DMS53 (cell line): ENCODE measurements around the gene SLC19A3.
"Not testable (repeated sequence)": the region's sequence is repeated elsewhere in the genome, so short reads cannot be mapped to it uniquely, and the experiment has no call there.

Experiments used
- DNase-seq: peaks from one replicate; lab custom pipeline; 2025; lab: John Stamatoyannopoulos, UW

Gene SLC19A3

DNA sequence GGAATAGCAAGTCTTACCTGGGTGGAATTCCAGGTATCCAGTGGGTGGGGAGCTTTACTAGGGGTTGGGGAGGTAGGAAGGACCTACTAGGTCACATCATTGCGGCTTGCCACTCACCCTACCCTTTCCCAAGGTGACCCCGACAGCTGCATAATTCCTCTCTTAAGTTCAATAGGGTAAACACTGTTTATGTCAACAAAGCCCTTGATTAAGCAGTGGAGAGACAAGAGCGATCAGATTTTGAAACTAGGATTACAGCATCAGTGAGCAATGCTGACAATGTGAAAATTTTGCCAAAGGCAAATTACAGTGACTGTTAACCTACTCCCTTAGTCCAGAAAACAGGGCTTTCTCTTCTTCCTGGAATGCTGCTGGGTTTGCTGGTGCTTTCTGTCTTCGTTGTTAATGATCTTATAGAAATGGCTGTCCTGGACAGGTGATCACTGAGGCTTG lies 14.5 kb downstream of the SLC19A3 start:
- DNase-seq, result peak; percentile 68

DNA sequence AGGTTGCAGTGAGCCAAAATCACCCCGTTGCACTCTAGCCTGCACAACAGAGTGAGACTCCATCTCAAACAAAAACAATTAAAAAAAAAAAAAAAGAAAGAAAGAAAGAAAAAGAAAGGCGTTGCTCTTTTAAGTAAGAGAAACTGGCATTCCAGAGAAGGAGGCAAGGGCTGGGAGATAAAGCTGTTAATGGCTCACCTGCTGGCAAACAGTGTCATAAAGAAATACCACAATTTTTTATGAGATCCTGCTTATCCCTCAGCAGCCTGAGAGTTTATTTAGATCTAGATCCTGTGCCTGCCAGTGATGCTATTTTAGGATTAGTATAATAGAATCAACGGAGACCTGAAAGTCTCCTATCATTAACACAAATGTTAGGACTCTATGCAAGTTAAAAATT lies 16.3 kb downstream of the SLC19A3 start:
- DNase-seq, result no peak

DNA sequence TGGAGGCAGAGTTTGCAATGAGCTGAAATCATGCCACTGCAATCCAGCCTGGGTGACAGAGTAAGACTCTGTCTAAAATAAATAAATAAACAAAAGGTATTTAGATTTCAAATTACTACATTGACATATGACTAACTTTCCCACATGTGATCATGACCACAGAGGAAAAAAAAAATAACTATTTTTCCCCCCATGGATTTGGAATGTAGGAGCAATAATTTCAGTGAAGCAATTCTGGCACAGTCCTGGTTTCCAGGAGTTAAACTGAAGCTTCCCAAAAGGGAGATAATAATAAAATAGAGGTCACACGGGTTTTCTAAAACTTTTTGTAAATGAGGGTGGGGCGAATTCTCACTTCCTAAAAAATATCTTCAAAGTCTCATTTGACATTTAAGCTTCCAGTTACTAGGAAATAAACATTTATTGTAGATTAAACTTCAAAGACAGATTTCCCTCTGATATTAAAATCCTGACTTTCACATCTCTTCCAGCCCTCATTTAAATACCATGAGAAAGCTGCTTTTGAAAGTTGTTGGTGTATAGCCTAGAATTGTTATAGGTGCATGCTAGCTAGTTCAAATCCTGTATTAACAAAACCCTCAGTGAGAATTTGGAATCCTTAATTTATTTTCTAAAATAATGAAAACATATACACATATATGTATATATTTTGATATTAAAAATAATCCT lies 20.7 kb downstream of the SLC19A3 start:
- no peak for DNase-seq

DNA sequence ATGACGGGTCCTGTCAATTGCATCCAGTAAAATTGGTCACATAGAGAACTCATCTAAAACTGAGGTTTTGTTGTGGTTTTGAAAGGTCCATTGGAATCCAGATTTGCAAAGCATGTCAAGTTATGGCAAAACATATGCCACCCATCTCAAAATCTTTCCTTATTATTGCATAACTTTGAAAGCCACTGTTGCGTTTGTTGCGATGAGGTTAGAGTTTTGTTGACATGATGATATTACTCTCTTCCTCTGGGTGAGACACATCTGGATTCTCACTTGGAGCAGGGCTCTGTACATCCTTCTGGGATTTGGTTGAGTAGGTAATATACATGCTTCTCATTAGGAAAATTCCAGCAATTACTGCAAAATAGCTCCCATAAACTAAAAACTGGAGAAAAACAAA lies 30.6 kb downstream of the SLC19A3 start:
- DNase-seq, result no peak

DNA sequence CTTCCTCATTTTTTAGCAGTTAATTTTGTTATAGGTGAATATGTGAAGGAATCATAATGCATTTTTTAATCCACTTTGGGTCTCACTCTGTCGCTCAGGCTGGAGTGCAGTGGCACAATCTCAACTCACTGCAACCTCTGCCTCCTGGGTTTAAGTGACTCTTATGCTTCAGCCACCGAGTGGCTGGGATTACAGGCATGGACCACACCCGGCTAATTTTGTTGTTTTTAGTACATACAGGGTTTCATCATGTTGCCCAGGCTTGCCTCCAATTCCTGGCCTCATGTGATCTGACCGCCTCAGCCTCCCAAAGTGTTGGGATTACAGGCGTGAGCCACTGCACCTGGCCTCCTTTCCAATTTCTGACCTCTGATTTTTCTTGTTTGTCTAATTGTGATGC lies 33.6 kb downstream of the SLC19A3 start:
- DNase-seq, result no peak

DNA sequence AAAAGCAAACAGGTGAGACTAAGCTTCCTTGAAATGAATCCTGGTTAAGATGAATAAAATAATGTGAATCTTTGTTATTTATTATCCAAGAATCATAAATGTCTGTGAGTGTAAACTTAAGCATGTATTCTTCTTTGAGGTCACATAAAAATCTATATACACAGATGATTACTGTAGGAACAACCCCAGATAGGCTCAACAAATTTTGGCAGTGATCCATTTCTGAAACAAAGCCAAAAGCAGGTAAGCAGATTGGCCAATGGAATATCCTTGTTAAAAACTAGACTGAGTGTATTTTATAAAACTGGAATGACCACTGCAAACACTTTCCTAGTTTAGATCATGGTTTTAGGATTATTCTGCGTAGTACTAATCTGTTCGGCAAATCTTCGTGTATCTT lies 39.9 kb downstream of the SLC19A3 start:
- DNase-seq, result no peak

DNA sequence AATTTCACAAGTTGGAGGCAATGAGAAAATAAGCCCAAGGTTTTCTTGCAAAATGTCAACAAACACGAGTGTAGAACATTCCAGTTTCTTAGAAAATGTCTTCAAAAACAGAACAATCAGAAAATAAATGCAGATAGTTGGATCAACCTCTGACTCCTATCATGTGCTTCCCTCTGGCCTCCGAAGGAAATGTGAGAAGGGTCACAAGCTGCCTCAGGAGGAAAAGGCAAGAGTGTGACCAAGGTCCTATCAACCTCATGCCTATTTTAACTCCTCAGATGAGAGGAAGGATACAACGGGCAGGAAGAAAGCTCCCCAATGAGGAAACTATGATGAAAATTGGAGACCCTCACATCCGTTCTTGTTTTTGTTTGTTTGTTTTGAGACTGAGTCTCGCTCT lies 43.3 kb downstream of the SLC19A3 start:
- DNase-seq, result no peak

DNA sequence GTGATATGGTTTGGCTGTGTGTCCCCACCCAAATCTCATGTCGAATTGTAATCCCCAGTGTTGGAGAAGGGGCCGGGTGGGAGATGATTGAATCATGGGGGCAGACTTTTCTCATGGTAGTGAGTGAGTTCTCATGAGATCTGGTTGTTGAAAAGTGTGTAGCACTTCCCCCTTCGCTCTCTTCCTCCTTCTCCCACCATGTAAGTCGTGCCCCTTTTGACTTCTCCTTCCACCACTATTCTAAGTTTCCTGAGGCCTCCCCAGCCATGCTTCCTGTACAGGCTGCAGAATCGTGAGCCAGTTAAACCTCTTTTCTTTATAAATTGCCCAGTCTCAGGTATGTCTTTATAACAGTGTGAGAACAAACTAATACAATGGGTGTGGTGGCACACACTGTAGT lies 44.2 kb downstream of the SLC19A3 start:
- not testable (repeated sequence) for DNase-seq

DNA sequence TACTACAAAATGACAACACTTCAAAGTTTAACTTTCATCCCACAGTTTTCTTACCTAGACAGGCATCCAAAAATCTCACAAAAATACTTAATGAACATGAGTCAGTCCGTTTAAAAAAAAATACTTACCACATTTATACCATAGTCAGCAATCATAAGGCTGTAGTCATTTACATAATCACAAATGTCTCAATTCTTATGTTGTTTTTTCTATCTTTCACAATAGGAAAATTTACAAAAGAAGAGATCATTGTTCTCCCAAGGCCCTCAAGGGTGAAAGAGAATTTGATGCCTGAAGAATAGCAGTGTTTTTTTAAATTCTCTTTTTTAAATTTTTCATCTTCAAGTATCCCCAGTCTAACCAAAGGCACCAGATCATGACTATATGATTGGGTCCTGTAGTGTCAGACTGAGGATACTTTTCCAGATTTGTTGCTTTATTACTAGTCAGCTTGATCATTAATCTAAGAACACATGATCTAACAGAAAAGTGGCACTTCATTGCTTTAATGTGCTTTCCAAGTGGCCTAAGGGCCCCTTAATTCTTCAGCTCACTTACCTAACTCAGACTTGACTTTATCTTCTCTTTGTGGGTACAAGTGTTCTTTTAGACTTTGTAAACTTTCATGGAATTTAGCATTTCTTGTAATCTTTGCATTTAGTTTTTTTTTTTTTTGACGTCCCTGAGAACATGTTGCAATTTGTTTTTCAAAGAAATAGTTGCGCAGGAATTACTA lies 46.5 kb downstream of the SLC19A3 start:
- DNase-seq, result no peak

DNA sequence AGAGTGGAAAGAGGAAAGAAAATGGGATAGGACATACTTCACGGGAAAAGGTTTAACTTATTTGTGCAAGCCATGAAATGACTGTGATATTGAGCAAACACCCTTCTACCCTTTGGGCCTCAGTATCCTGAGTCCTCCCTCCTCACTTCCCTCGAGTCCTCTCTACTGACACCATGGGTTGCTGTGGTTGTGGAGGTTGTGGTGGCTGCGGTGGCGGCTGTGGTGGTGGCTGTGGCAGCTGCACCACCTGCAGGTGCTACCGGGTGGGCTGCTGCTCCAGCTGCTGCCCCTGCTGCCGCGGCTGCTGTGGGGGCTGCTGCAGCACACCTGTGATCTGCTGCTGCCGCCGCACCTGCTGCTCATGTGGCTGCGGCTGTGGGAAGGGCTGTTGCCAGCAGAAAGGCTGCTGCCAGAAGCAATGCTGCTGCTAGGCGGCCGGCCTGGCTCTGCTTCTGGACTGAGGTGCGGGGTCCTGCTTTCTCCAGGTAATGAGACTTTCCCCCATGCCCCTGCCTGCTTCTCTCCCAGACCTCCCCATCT lies 51.1 kb downstream of the SLC19A3 start, which contains the start of gene SCYGR5:
TSS of gene SCYGR5 (plus strand) at position 174 of the 540 bp plus-strand sequence. CDS start at position 174, 0 bp downstream.
- DNase-seq, result peak; percentile 78

DNA sequence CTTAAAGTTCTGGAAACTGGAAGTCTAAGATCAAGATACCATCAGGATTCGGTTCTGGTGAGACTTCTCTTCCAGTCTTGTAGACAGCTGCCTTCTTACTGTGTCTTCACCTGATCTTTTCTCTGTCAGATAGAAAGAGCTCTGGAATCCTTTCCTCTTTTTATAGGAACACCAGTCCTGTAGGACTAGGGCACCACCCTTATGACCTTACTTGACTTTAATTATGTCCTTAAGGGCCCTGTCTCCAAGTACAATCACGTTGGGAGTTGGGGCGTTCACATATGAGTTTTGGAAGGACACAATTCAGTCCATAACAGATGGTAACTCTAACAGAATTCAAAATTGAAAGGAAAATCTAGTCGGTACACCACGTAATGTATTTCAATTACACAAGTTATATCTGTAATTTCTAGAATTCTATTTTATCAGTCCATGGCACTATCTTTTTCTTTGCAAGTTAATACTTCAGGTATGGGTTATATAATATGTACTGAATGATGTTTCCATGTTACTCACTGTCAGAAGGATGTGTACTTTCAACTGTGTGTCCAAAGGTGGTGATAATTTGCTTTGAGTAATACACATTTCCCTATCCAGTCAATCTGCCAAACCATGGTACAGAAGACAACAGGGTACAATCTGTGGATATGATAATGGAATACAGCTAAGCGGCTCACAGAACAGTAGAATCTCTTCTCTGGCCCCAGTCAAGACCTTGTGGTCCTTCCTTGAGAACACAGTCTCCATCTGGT lies 52.5 kb downstream of the SLC19A3 start:
- peak; percentile 24 for DNase-seq

DNA sequence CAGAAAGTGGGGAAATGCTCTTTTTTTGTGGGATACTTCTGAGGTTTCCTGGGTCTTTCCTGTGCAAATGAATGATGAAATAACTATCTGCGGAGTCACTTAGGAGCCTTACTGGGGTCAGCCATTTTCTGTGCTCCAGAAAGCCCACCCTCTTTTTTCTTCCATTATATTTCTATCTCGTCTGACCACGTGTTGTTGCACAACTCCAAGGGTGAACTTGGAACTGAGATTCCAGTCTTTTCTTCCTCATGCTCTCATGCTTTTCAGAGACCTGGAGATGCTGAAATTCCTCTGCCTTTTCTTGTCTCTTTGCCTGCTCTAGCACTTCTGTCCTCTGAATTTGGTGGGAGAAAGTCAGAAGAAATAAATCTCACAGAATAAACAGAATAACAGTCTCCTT lies 56.0 kb downstream of the SLC19A3 start:
- DNase-seq, result no peak

DNA sequence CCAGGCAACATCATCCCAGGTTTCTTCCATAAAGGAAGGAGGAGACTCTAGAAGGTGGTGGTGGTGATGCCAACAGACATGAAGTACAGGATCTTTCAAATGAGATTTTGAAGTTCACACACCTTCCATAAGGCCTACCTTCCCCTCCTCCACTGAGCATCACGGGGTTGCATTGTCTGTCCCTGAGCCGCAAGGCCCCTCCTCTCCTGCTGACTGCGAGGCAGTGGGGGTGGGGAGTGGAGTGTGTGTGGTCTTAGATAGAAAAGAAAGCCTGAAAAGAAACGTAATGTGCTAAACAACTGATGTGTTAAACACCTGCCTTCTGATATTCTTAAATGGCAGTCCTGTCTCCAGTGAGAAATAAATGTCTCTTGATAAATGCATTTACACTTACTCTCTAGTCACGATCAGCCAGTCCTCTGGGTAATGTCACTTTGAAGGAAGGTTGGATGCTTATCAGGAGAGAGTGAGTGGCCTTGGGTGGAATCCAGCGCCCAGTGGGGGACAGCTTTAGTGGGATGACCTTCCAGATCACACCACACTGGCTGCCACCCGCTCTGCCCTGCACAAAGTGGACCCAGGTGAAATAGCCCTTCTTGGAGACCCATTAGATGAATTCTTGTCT lies 56.7 kb downstream of the SLC19A3 start:
- DNase-seq, result no peak

DNA sequence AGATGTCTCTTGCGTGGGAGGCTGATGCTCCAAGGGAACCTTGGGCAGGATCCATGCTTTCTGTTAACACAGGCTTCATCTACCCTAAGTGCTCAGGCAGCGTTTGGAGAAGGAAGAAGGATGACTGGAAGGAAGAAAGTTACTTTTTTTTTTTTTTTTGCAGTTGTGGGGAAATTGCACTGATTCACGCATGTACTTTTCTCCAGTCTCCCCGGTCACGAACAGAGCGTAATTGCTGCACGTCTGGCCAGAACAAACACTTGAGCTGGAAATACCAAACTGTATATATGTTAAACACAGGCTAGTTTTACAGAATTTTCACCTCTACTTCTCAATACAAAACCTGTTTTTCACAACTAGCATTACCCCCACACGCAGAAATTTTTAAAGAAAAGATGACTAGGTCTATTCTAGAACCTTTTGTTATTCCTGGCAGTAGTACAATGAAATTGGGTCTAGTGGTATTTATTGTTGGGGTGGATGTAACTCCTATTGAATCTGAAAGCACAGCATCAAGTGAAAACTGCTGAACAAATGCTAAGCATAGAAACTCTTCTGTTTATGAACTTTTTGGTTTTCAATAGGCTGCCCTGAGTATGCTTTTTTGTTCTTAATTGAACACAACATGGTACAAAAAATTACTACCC lies 60.5 kb downstream of the SLC19A3 start:
- peak; percentile 3 for DNase-seq

DNA sequence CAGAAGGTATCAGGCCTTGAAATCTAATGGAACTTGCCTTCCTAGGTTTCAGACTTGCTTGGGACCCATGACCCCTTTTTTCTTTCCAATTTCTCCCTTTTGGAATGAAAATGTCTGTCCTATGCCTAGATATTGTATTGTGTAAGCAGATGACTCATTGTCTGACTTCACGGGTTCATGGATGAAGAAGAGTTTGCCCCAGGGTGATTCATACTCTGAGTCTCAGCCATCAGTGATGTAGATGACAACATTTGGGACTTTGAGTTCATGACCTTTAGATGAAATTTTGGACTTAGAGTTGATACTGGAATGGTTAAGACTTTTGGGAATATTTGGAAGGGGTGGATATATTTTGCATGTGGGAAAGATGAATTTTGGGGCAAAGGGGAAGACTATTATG lies 62.4 kb downstream of the SLC19A3 start:
- peak; percentile 85 for DNase-seq

DNA sequence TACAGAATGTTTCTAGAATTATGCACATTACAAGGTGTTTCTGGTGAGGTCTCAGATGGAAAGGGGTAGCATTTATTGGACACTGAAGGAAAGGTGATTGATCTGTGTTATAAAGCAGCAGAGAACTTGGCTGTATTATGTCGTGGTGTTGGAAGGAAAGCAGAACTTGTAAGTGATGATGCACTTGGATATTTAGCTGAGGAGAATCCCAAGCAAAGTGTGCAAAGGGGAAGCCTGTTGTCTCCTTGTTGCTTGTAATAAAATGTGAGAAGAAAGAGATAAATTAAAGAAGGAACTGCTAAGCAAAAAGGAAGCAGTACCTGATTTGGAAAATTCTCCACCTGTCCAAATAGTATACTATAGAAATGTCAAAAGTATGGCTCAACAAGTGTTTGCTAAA lies 63.4 kb downstream of the SLC19A3 start:
- DNase-seq, result peak; percentile 8

DNA sequence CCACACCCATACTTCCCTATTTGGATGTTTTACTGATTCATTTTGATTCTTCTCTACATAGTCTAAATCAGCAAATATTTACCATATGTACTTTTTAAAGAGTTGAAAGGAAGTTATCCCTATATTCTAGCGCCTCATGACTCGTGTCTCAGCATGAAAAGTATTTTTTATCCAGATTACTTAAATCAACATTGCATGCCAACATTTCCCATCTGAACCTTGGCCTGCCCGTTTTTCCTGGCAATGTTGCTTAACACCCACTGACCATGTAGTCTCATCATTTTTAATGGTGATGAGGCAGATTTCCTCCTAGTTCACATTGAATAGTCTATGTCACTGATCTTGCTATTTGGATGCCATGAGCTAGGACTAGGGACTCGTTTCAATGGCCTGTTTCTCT lies 64.4 kb downstream of the SLC19A3 start:
- DNase-seq, result peak; percentile 31

DNA sequence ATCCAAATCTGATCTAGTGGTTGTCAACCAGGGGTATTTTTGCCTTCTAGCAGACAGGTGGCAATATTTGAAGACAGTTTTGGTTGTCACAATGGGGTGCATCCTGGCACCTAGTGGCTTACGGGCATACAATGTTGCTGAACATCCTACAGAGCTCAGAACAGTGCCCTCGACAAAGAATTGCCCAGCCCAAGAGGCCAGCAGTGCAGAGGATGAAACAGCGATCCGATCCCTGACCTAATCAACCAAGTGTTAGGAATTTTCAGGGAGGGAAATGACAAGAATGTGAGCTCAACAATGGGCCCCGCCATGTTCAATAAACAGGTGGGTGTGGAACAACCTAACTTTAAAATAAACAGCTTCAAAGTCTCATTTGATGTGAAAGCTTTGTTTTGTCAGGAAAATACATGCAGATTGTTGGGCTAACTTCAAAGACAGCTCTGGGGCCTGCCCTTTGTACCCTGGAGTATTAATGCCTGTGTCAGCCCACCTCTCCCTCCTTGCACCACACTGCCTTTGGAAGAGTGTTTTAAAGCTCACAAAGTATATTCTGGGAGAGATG lies 73.8 kb downstream of the SLC19A3 start:
- no peak for DNase-seq

DNA sequence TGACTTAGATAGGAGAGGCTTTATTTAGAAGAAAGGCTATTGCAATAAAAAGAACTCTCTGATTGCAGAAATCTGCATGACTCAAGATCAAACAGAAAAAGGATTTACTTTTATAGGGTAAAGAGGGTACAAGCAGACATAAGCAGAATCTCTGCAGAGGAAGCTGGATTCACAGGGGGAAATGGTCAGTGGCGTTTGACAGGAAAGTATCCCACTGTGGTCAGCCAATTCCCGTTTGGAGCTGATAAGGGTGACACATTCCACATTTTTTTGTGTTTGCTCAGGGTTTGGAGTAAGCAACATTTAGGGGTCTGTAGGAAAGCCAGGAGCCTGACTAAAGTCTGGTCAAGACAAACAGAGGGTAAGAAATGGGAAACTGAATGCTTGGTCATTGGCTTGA lies 75.2 kb downstream of the SLC19A3 start:
- no peak for DNase-seq

DNA sequence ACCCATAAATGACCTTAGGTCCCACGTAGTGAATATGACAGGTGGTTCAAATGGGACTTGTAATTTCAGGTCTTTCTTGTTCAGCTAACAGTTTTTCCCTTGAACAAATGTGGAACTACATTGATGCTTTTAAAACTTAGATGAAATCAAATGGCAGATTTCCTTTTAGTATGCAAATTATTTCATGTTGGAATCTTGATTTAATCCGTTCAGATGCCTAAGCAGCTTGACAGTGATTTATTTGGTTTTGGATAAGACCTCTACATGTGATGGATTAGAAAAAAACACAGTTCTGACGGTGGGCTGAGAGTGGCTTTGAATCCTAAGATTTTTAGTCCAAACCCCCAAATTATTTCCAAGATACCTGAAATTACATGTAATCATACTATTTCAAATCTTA lies 83.6 kb downstream of the SLC19A3 start:
- no peak for DNase-seq
